ENCODE data around the gene LGALS12.
"Not testable (repeated sequence)": the region's sequence is repeated elsewhere in the genome, so short reads cannot be mapped to it uniquely, and the experiment has no call there.

GRCh38 chr11:63542506-63542905 is 36.6 kb downstream of the LGALS12 start:
- TF ChIP-seq POLR2AphosphoS5, EP300 (IDR thresholded peaks at IDR 0.05): not testable (repeated sequence)
